ENCODE measurements around the gene CLMP. TPM values are rescaled to one million over a fixed set of nuclear protein-coding genes. Genes with fewer than 3 reads are reported as not detected.

CLMP gene, protein sequence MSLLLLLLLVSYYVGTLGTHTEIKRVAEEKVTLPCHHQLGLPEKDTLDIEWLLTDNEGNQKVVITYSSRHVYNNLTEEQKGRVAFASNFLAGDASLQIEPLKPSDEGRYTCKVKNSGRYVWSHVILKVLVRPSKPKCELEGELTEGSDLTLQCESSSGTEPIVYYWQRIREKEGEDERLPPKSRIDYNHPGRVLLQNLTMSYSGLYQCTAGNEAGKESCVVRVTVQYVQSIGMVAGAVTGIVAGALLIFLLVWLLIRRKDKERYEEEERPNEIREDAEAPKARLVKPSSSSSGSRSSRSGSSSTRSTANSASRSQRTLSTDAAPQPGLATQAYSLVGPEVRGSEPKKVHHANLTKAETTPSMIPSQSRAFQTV
- total RNA-seq, result under 1 TPM; 0.26 to 0.66 TPM

DNA sequence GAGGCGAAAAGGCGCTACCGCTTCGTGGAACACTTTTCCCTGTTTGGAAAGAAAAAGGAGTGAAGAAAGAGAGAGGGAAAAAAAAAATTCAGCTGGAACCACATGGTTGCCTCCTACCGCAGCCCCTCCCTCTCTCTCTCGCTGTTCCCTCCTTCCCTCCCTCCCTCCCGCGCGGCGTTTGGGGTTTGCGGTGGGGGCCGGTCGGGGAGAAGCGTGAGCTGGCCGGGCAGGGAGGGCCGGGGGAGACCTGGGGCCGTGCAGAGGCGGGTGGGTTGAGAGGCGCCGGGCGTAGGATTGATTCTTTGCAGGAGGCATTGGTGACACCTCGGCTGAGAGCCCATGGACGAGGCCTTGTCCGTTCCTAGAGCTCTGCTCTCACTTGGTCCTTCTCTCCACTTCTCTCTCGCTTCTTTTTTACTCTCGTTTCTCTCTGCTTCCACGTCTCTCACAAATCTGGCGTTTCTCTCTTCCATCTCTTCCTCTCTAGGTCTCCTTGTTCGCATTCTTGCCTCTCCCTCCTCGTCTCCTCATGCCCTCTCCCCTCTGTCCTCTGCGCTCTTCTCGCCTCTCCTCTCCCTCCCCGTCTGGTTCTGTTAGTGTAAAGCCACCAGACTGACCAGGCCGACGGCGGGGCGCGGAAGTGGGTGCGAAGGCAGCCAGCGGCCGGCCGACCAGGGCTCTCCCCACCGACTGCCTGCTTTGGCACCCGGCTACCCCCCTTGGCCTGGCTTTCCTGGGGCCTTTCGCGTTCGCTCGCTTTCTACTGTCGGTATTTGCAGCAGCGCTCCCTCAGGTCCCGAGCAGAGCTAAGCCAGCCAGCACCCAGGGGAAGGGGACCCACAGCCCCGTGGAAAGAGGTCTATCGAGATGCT, at the start of gene CLMP:
CLMP (minus strand) TSS at position 61 of the 872 bp plus-strand sequence. CDS start 308 bp downstream, outside the sequence.

DNA sequence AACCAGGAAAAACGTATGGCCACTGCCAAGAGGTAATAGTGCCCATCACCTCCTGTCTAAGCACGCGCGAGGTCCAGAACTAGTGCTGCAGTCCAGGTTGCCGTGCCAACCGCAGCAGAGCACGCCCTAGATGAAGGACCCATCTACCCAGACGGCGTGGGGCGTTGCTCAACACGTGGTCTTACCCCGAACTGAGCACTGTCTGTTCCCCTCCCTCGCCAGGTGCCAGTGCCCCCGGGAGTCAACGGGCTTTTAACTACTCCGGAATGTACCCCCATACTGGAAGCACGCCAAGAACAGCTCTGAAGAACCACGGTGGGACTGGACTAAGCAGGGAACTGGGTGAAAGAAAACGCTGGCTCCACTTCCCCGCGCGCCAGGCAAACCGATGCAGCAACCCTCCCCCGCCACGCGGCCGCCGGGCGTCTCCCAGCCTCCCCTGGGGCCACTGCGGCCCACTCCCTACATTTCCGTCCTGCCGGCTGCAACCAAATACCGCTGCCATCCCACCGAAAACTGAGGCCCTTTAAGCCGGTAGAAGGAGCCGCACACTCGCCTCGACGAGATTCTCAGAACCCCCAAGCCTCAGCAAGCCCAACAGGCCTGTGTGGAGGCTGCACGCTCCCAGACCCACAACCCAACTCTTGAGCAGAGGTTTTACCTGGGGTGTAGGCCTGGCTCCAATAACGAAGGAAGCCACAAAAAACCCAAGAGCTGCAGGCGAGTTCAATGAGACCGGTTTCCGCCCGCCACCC, 133.5 kb downstream of the CLMP start, which contains the start of gene HSPA8:
HSPA8 (minus strand) TSS at position 734 of the 755 bp plus-strand sequence. CDS start 812 bp downstream, outside the sequence.

Other genes with a start within 250 kb of the CLMP start
- not detected for gene BSX, start 213.4 kb downstream of the CLMP start, total RNA-seq
- 1,000 to 10,000 TPM; 1,804 to 1,863 TPM for gene HSPA8, start 133.1 kb downstream of the CLMP start, total RNA-seq
- gene GRAMD1B, start 235.0 kb upstream of the CLMP start, total RNA-seq, result 10 to 100 TPM; 27.2 to 30.1 TPM